WTC11 (cell line): ENCODE measurements around the gene SPRR2B. TPM values are rescaled to one million over a fixed set of nuclear protein-coding genes. Genes with fewer than 3 reads are reported as not detected.

ENCODE experiments used
- ATAC-seq: fragments of 200-7000 bp; cut with Tn5 transposase; 2 replicates; pipeline ENCODE4 v1.10.0; 2021; ENCODE audit warnings: mild to moderate bottlenecking, moderate library complexity
- CTCF ChIA-PET: fragments of 300-600 bp; sonication (Branson Sonifier 250); formaldehyde crosslinking; loops from one replicate; lab custom pipeline; 2021; ENCODE audit warnings: antibody characterized with exemption; lab: Charles Lee
- POLR2A ChIA-PET: fragments of 350-600 bp; sonication (Branson Sonifier 250); formaldehyde crosslinking; loops from one replicate; lab custom pipeline; 2021; ENCODE audit warnings: antibody characterized with exemption; lab: Charles Lee
- DNase-seq: peaks from one replicate; pipeline ENCODE4 v3.0.0; 2021; ENCODE audit warnings: low spot score
- H3K27ac Mint-ChIP-seq: 2 replicates; pipeline ENCODE4 v1.8.0; 2021; ENCODE audit warnings: mixed read lengths
- H3K27me3 Mint-ChIP-seq: 2 replicates; pipeline ENCODE4 v1.8.0; 2021; ENCODE audit warnings: low read depth, mild to moderate bottlenecking, moderate library complexity, mixed read lengths
- H3K36me3 Mint-ChIP-seq: 2 replicates; pipeline ENCODE4 v1.8.0; 2021; ENCODE audit warnings: mixed read lengths
- H3K4me1 Mint-ChIP-seq: 2 replicates; pipeline ENCODE4 v1.8.0; 2022; ENCODE audit warnings: mixed read lengths
- H3K4me3 Mint-ChIP-seq: 2 replicates; pipeline ENCODE4 v1.8.0; 2021; ENCODE audit warnings: mild to moderate bottlenecking, moderate library complexity, mixed read lengths
- H3K9me3 Mint-ChIP-seq: 2 replicates; pipeline ENCODE4 v1.8.0; 2021; ENCODE audit warnings: mixed read lengths
- E2F4 ChIP-seq: sonication (generic); formaldehyde crosslinking; IDR thresholded peaks from 2 replicates; pipeline ENCODE4 v1.8.1; 2022; ENCODE audit warnings: low read depth, mild to moderate bottlenecking, moderate library complexity, missing genetic modification reagents, borderline replicate concordance
- FOXP1 ChIP-seq: sonication (generic); formaldehyde crosslinking; IDR thresholded peaks from 2 replicates; pipeline ENCODE4 v1.8.0; 2022; ENCODE audit warnings: missing genetic modification reagents, mild to moderate bottlenecking, moderate library complexity, borderline replicate concordance
- FOXP4 ChIP-seq: sonication (generic); formaldehyde crosslinking; IDR thresholded peaks from 2 replicates; pipeline ENCODE4 v1.8.0; 2022; ENCODE audit warnings: mild to moderate bottlenecking, missing genetic modification reagents
- GABPB1 ChIP-seq: sonication (generic); formaldehyde crosslinking; IDR thresholded peaks from 2 replicates; pipeline ENCODE4 v1.8.1; 2023; ENCODE audit warnings: mild to moderate bottlenecking, missing genetic modification reagents
- GTF2I ChIP-seq: fragments of 250-450 bp; sonication (Bioruptor Pico); conservative IDR thresholded peaks from 2 replicates; pipeline ENCODE4 v1.4.0; 2021; ENCODE audit warnings: mild to moderate bottlenecking
- KAT7 ChIP-seq: sonication (generic); formaldehyde crosslinking; IDR thresholded peaks from 2 replicates; pipeline ENCODE4 v1.8.1; 2023; ENCODE audit warnings: missing genetic modification reagents, mild to moderate bottlenecking, borderline replicate concordance
- NFYB ChIP-seq: sonication (generic); formaldehyde crosslinking; conservative IDR thresholded peaks from 2 replicates; pipeline ENCODE4 v1.8.0; 2022; ENCODE audit warnings: low read depth, missing genetic modification reagents
- NR2C2 ChIP-seq: sonication (generic); formaldehyde crosslinking; IDR thresholded peaks from 2 replicates; pipeline ENCODE4 v1.8.0; 2022; ENCODE audit warnings: mild to moderate bottlenecking, missing genetic modification reagents
- PRRX2 ChIP-seq: fragments of 250-450 bp; sonication (Bioruptor Pico); IDR thresholded peaks from 2 replicates; pipeline ENCODE4 v1.8.0; 2021; ENCODE audit warnings: mild to moderate bottlenecking
- SMAD3 ChIP-seq: sonication (generic); formaldehyde crosslinking; IDR thresholded peaks from 2 replicates; pipeline ENCODE4 v1.8.0; 2022; ENCODE audit warnings: missing genetic modification reagents, mild to moderate bottlenecking, borderline replicate concordance
- ZBTB43 ChIP-seq: sonication (generic); formaldehyde crosslinking; IDR thresholded peaks from 2 replicates; pipeline ENCODE4 v1.8.1; 2023; ENCODE audit warnings: mild to moderate bottlenecking, missing genetic modification reagents
- total RNA-seq: library from RNA; stranded (reverse); gene quantifications from 3 replicates; pipeline ENCODE4 v1.2.3, GENCODE V29; 2021
- TF ChIP-seq, protein P1 (sequence below): fragments of 200-600 bp; IDR thresholded peaks from 2 replicates; pipeline ENCODE4 v1.8.0; 2022; ENCODE audit warnings: antibody characterized with exemption
- TF ChIP-seq, protein P2 (sequence below): fragments of 250-450 bp; sonication (Bioruptor Pico); IDR thresholded peaks from 2 replicates; pipeline ENCODE4 v1.8.0; 2021; ENCODE audit warnings: mild to moderate bottlenecking
- TF ChIP-seq, protein P3 (sequence below): sonication (generic); formaldehyde crosslinking; IDR thresholded peaks from 2 replicates; pipeline ENCODE4 v1.8.1; 2022; ENCODE audit warnings: mild to moderate bottlenecking, missing genetic modification reagents, moderate library complexity, borderline replicate concordance
- TF ChIP-seq, protein P4 (sequence below): sonication (generic); formaldehyde crosslinking; IDR thresholded peaks from 2 replicates; pipeline ENCODE4 v1.8.0; 2023; ENCODE audit warnings: missing genetic modification reagents, mild to moderate bottlenecking, borderline replicate concordance
- TF ChIP-seq, protein P5 (sequence below): fragments of 250-450 bp; sonication (Bioruptor Pico); IDR thresholded peaks from 2 replicates; pipeline ENCODE4 v1.9.0; 2021; ENCODE audit warnings: mild to moderate bottlenecking, borderline replicate concordance

The SPRR2B gene
- total RNA-seq, 1 experiment from 2014 or later: not detected

- TF ChIP-seq, protein P1, sequence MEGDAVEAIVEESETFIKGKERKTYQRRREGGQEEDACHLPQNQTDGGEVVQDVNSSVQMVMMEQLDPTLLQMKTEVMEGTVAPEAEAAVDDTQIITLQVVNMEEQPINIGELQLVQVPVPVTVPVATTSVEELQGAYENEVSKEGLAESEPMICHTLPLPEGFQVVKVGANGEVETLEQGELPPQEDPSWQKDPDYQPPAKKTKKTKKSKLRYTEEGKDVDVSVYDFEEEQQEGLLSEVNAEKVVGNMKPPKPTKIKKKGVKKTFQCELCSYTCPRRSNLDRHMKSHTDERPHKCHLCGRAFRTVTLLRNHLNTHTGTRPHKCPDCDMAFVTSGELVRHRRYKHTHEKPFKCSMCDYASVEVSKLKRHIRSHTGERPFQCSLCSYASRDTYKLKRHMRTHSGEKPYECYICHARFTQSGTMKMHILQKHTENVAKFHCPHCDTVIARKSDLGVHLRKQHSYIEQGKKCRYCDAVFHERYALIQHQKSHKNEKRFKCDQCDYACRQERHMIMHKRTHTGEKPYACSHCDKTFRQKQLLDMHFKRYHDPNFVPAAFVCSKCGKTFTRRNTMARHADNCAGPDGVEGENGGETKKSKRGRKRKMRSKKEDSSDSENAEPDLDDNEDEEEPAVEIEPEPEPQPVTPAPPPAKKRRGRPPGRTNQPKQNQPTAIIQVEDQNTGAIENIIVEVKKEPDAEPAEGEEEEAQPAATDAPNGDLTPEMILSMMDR: no peak
- no peak for TF ChIP-seq PRRX2
- TF ChIP-seq GABPB1: no peak
- TF ChIP-seq E2F4 (CRISPR knock-in tag): no peak
- TF ChIP-seq, protein P2, sequence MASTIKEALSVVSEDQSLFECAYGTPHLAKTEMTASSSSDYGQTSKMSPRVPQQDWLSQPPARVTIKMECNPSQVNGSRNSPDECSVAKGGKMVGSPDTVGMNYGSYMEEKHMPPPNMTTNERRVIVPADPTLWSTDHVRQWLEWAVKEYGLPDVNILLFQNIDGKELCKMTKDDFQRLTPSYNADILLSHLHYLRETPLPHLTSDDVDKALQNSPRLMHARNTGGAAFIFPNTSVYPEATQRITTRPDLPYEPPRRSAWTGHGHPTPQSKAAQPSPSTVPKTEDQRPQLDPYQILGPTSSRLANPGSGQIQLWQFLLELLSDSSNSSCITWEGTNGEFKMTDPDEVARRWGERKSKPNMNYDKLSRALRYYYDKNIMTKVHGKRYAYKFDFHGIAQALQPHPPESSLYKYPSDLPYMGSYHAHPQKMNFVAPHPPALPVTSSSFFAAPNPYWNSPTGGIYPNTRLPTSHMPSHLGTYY (CRISPR knock-in tag): no peak
Observed at GRCh38 chr1:153035211-153035610, 36.2 kb downstream of the SPRR2B start (continued).

GRCh38 chr1:153032677-153033308, 38.6 kb downstream of the SPRR2B start:
- Mint-ChIP-seq H3K9me3 (peaks cover 9% of the 10 kb centered on the region), H3K27ac (no peak overlapping the region), H3K36me3 (no peaks in the 10 kb centered on the region), H3K4me3 (no peak overlapping the region), H3K27me3 (no peaks in the 10 kb centered on the region), H3K4me1 (peaks cover 14% of the 10 kb centered on the region)
- ATAC-seq: peak; percentile 99
- ChIA-PET CTCF (interaction anchor here (0.6 to 2.0 kb wide), 15 partner anchors 11 to 162 kb away, joined by 3 to 14 read pairs (median 3); partner anchors contain the start of gene SMCP), POLR2A (no interaction called here)
- peak; percentile 59 for DNase-seq
- TF ChIP-seq, protein P3, sequence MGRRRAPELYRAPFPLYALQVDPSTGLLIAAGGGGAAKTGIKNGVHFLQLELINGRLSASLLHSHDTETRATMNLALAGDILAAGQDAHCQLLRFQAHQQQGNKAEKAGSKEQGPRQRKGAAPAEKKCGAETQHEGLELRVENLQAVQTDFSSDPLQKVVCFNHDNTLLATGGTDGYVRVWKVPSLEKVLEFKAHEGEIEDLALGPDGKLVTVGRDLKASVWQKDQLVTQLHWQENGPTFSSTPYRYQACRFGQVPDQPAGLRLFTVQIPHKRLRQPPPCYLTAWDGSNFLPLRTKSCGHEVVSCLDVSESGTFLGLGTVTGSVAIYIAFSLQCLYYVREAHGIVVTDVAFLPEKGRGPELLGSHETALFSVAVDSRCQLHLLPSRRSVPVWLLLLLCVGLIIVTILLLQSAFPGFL (CRISPR knock-in tag): no peak
- TF ChIP-seq NR2C2 (no peak), GABPB1 (no peak), FOXP4 (CRISPR knock-in tag) (no peak), FOXP1 (CRISPR knock-in tag) (no peak), NFYB (CRISPR knock-in tag) (no peak), GTF2I (CRISPR knock-in tag) (no peak), SMAD3 (CRISPR knock-in tag) (no peak), KAT7 (no peak), ZBTB43 (no peak)
- TF ChIP-seq, protein P4, sequence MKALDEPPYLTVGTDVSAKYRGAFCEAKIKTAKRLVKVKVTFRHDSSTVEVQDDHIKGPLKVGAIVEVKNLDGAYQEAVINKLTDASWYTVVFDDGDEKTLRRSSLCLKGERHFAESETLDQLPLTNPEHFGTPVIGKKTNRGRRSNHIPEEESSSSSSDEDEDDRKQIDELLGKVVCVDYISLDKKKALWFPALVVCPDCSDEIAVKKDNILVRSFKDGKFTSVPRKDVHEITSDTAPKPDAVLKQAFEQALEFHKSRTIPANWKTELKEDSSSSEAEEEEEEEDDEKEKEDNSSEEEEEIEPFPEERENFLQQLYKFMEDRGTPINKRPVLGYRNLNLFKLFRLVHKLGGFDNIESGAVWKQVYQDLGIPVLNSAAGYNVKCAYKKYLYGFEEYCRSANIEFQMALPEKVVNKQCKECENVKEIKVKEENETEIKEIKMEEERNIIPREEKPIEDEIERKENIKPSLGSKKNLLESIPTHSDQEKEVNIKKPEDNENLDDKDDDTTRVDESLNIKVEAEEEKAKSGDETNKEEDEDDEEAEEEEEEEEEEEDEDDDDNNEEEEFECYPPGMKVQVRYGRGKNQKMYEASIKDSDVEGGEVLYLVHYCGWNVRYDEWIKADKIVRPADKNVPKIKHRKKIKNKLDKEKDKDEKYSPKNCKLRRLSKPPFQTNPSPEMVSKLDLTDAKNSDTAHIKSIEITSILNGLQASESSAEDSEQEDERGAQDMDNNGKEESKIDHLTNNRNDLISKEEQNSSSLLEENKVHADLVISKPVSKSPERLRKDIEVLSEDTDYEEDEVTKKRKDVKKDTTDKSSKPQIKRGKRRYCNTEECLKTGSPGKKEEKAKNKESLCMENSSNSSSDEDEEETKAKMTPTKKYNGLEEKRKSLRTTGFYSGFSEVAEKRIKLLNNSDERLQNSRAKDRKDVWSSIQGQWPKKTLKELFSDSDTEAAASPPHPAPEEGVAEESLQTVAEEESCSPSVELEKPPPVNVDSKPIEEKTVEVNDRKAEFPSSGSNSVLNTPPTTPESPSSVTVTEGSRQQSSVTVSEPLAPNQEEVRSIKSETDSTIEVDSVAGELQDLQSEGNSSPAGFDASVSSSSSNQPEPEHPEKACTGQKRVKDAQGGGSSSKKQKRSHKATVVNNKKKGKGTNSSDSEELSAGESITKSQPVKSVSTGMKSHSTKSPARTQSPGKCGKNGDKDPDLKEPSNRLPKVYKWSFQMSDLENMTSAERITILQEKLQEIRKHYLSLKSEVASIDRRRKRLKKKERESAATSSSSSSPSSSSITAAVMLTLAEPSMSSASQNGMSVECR (CRISPR knock-in tag): no peak
- TF ChIP-seq, protein P5, sequence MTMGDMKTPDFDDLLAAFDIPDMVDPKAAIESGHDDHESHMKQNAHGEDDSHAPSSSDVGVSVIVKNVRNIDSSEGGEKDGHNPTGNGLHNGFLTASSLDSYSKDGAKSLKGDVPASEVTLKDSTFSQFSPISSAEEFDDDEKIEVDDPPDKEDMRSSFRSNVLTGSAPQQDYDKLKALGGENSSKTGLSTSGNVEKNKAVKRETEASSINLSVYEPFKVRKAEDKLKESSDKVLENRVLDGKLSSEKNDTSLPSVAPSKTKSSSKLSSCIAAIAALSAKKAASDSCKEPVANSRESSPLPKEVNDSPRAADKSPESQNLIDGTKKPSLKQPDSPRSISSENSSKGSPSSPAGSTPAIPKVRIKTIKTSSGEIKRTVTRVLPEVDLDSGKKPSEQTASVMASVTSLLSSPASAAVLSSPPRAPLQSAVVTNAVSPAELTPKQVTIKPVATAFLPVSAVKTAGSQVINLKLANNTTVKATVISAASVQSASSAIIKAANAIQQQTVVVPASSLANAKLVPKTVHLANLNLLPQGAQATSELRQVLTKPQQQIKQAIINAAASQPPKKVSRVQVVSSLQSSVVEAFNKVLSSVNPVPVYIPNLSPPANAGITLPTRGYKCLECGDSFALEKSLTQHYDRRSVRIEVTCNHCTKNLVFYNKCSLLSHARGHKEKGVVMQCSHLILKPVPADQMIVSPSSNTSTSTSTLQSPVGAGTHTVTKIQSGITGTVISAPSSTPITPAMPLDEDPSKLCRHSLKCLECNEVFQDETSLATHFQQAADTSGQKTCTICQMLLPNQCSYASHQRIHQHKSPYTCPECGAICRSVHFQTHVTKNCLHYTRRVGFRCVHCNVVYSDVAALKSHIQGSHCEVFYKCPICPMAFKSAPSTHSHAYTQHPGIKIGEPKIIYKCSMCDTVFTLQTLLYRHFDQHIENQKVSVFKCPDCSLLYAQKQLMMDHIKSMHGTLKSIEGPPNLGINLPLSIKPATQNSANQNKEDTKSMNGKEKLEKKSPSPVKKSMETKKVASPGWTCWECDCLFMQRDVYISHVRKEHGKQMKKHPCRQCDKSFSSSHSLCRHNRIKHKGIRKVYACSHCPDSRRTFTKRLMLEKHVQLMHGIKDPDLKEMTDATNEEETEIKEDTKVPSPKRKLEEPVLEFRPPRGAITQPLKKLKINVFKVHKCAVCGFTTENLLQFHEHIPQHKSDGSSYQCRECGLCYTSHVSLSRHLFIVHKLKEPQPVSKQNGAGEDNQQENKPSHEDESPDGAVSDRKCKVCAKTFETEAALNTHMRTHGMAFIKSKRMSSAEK (CRISPR knock-in tag): no peak
